T-helper 1 cell treated with Interleukin-12 subunit alpha and Interleukin-12 subunit beta and Interleukin-4 antibody, amounts not matched to agents 30 ng/mL and 1 ng/mL, for 36 hours (primary cell): ENCODE results near the gene ABT1. TPM values are rescaled to one million over a fixed set of nuclear protein-coding genes. Genes with fewer than 3 reads are reported as not detected.

Source experiments
- intact Hi-C: fragments of 100-400 bp; cut with micrococcal nuclease; formaldehyde crosslinking; loops from one replicate; pipeline ENCODE4 v1.15.1; 2024
- total RNA-seq: library from RNA; stranded (reverse); gene quantifications from 2 replicates; pipeline ENCODE4 v1.2.3, GENCODE V29; 2022

The ABT1 gene
- total RNA-seq, 1 donor from 2014 or later: 30.3 TPM

GRCh38 chr6:26570027-26570809 is 26.5 kb upstream of the ABT1 start:
- intact Hi-C loops: loop anchor here (10.0 kb wide), 1 partner anchor 1115 kb away; no protein-coding TSS in a partner anchor

- intact Hi-C loops: loop anchor here (1.0 to 10.0 kb wide), 4 partner anchors 24 to 1113 kb away; no protein-coding TSS in a partner anchor
Observed at GRCh38 chr6:26571592-26572296, 25.0 kb upstream of the ABT1 start.

GRCh38 chr6:26575494-26575939 is 21.2 kb upstream of the ABT1 start:
- intact Hi-C loops: loop anchor here (10.0 kb wide), 1 partner anchor 1109 kb away; no protein-coding TSS in a partner anchor

- intact Hi-C loops: loop anchor here (10.0 kb wide), 1 partner anchor 1108 kb away; no protein-coding TSS in a partner anchor
Observed at GRCh38 chr6:26576407-26576843, 20.3 kb upstream of the ABT1 start.

- intact Hi-C loops: loop anchor here (1.0 to 10.0 kb wide), 2 partner anchors 18 to 1108 kb away; no protein-coding TSS in a partner anchor
Observed at GRCh38 chr6:26576929-26577719, 19.6 kb upstream of the ABT1 start.

GRCh38 chr6:26577720-26578072 is 19.1 kb upstream of the ABT1 start:
- intact Hi-C loops: loop anchor here (1.0 to 10.0 kb wide), 2 partner anchors 18 to 1107 kb away; no protein-coding TSS in a partner anchor

- intact Hi-C loops: loop anchor here (10.0 kb wide), 1 partner anchor 1107 kb away; no protein-coding TSS in a partner anchor
Observed at GRCh38 chr6:26578279-26578678, 18.5 kb upstream of the ABT1 start.

GRCh38 chr6:26578741-26579140 is 18.0 kb upstream of the ABT1 start:
- intact Hi-C loops: loop anchor here (10.0 kb wide), 1 partner anchor 1106 kb away; no protein-coding TSS in a partner anchor

- intact Hi-C loops: no loop called here
Observed at GRCh38 chr6:26581164-26581915, 15.4 kb upstream of the ABT1 start.

GRCh38 chr6:26588965-26589364 is 7.8 kb upstream of the ABT1 start:
- intact Hi-C loops: no loop called here

- intact Hi-C loops: no loop called here
Observed at GRCh38 chr6:26592649-26593048, 4.1 kb upstream of the ABT1 start.

GRCh38 chr6:26593278-26594130 is 3.2 kb upstream of the ABT1 start:
- intact Hi-C loops: loop anchor here (2.0 kb wide), 1 partner anchor 263 kb away; no protein-coding TSS in a partner anchor

GRCh38 chr6:26594131-26594498 is 2.6 kb upstream of the ABT1 start:
- intact Hi-C loops: loop anchor here (2.0 kb wide), 1 partner anchor 263 kb away; no protein-coding TSS in a partner anchor

GRCh38 chr6:26594730-26595632 is 1.8 kb upstream of the ABT1 start:
- intact Hi-C loops: loop anchor here (1.0 to 5.0 kb wide), 5 partner anchors 18 to 1092 kb away; no protein-coding TSS in a partner anchor

- intact Hi-C loops: loop anchor here (1.0 to 5.0 kb wide), 22 partner anchors 18 to 1485 kb away; partner anchors contain the start of genes BTN2A1, BTN3A2, ZNF165 and ZNF184
Observed at GRCh38 chr6:26595669-26596269, 984 bp upstream of the ABT1 start.

- intact Hi-C loops: loop anchor here (2.0 to 5.0 kb wide), 8 partner anchors 535 to 1483 kb away; partner anchors contain the start of genes ZNF165 and ZNF184
Observed at GRCh38 chr6:26597389-26597766, 625 bp downstream of the ABT1 start.

- intact Hi-C loops: loop anchor here (2.0 to 5.0 kb wide), 8 partner anchors 535 to 1483 kb away; partner anchors contain the start of genes ZNF165 and ZNF184
Observed at GRCh38 chr6:26597821-26598220, 1.1 kb downstream of the ABT1 start.
